ENCODE data around the gene KCNJ4.

KCNJ4 gene

GRCh38 chr22:38424525-38425080 lies 30.4 kb downstream of the KCNJ4 start:
- H3K27me3 ChIP-seq: no peaks in the 10 kb centered on the region
- no peak overlapping the region for H3K4me2 ChIP-seq

GRCh38 chr22:38423512-38424503 lies 31.2 kb downstream of the KCNJ4 start:
- Histone ChIP-seq H4K20me1 (no peaks in the 10 kb centered on the region), H3K4me3 (no peak overlapping the region), H3K27me3 (no peaks in the 10 kb centered on the region), H3K9ac (0 out of 2 replicates have a peak overlapping the region, but pooled peaks have one; percentile 4), H3K36me3 (0 out of 2 replicates have a peak, but pooled peaks cover 3% of the 10 kb centered on the region), H3K4me1 (peaks cover 22% of the 10 kb centered on the region), H3K9me3 (no peaks in the 10 kb centered on the region), H3K27ac (no peak overlapping the region), H3K4me2 (0 out of 2 replicates have a peak overlapping the region, but pooled peaks have one; percentile 2)
- TF ChIP-seq Cebpa-rat (IDR thresholded peaks at IDR 0.05): no peak

More at GRCh38 chr22:38424525-38425080, 30.4 kb downstream of the KCNJ4 start:
- peaks cover 18% of the 10 kb centered on the region for H3K4me1 ChIP-seq
- no peaks in the 10 kb centered on the region for H4K20me1 ChIP-seq
- no peaks in the 10 kb centered on the region for H3K9me3 ChIP-seq
- H3K4me3 ChIP-seq: no peak overlapping the region
- H3K9ac ChIP-seq: no peak overlapping the region
- no peak overlapping the region for H3K27ac ChIP-seq
- no peak for TF ChIP-seq Cebpa-rat (IDR thresholded peaks at IDR 0.05)
- H3K36me3 ChIP-seq: 0 out of 2 replicates have a peak, but pooled peaks cover 3% of the 10 kb centered on the region

- no peaks in the 10 kb centered on the region for H3K9me3 ChIP-seq
- no peak for TF ChIP-seq Cebpa-rat (IDR thresholded peaks at IDR 0.05)
- 0 out of 2 replicates have a peak, but pooled peaks cover 3% of the 10 kb centered on the region for H3K36me3 ChIP-seq
- no peak overlapping the region for H3K4me3 ChIP-seq
- H3K27me3 ChIP-seq: no peaks in the 10 kb centered on the region
- H3K4me1 ChIP-seq: peaks cover 26% of the 10 kb centered on the region
- no peaks in the 10 kb centered on the region for H4K20me1 ChIP-seq
- 0 out of 2 replicates have a peak overlapping the region, but pooled peaks have one; percentile 2 for H3K4me2 ChIP-seq
- H3K9ac ChIP-seq: 0 out of 2 replicates have a peak overlapping the region, but pooled peaks have one; percentile 4
- no peak overlapping the region for H3K27ac ChIP-seq
Measured at GRCh38 chr22:38422611-38423511, 32.1 kb downstream of the KCNJ4 start.

- Histone ChIP-seq H3K27me3 (no peaks in the 10 kb centered on the region), H3K4me2 (no peak overlapping the region), H3K9ac (no peak overlapping the region), H3K4me3 (no peak overlapping the region), H3K36me3 (no peaks in the 10 kb centered on the region), H3K9me3 (no peaks in the 10 kb centered on the region), H3K27ac (no peak overlapping the region), H3K4me1 (peaks cover 38% of the 10 kb centered on the region), H4K20me1 (no peaks in the 10 kb centered on the region)
- no peak for TF ChIP-seq Cebpa-rat (IDR thresholded peaks at IDR 0.05)
Measured at GRCh38 chr22:38420734-38421133, 34.3 kb downstream of the KCNJ4 start.

GRCh38 chr22:38419858-38420160 lies 35.2 kb downstream of the KCNJ4 start:
- peaks cover 43% of the 10 kb centered on the region for H3K4me1 ChIP-seq
- no peak for TF ChIP-seq Cebpa-rat (IDR thresholded peaks at IDR 0.05)

GRCh38 chr22:38419121-38419857 lies 35.7 kb downstream of the KCNJ4 start:
- Histone ChIP-seq H3K4me1 (peaks cover 43% of the 10 kb centered on the region), H3K36me3 (no peaks in the 10 kb centered on the region), H3K9ac (peak overlapping the region; percentile 21; the same call in 1 of the 2 replicates), H3K4me3 (no peak overlapping the region), H3K9me3 (no peaks in the 10 kb centered on the region), H3K27ac (no peak overlapping the region), H3K4me2 (peak overlapping the region; percentile 42; the same call in 1 of the 2 replicates), H3K27me3 (no peaks in the 10 kb centered on the region), H4K20me1 (no peaks in the 10 kb centered on the region)
- no peak for TF ChIP-seq Cebpa-rat (IDR thresholded peaks at IDR 0.05)

More at GRCh38 chr22:38419858-38420160, 35.2 kb downstream of the KCNJ4 start:
- H4K20me1 ChIP-seq: no peaks in the 10 kb centered on the region
- no peak overlapping the region for H3K4me2 ChIP-seq
- no peaks in the 10 kb centered on the region for H3K27me3 ChIP-seq
- H3K36me3 ChIP-seq: no peaks in the 10 kb centered on the region
- no peak overlapping the region for H3K9ac ChIP-seq
- no peaks in the 10 kb centered on the region for H3K9me3 ChIP-seq
- no peak overlapping the region for H3K27ac ChIP-seq
- no peak overlapping the region for H3K4me3 ChIP-seq

GRCh38 chr22:38418589-38418988 lies 36.4 kb downstream of the KCNJ4 start:
- no peaks in the 10 kb centered on the region for H3K36me3 ChIP-seq
- no peaks in the 10 kb centered on the region for H3K9me3 ChIP-seq
- H3K4me2 ChIP-seq: peak overlapping the region; percentile 42; the same call in 1 of the 2 replicates
- H3K9ac ChIP-seq: peak overlapping the region; percentile 21; the same call in 1 of the 2 replicates
- H3K4me1 ChIP-seq: peaks cover 42% of the 10 kb centered on the region
- no peak for TF ChIP-seq Cebpa-rat (IDR thresholded peaks at IDR 0.05)
- no peak overlapping the region for H3K27ac ChIP-seq
- no peaks in the 10 kb centered on the region for H3K27me3 ChIP-seq
- H4K20me1 ChIP-seq: no peaks in the 10 kb centered on the region
- H3K4me3 ChIP-seq: no peak overlapping the region

- H3K9me3 ChIP-seq: no peaks in the 10 kb centered on the region
- TF ChIP-seq Cebpa-rat (IDR thresholded peaks at IDR 0.05): no peak
- peaks cover 30% of the 10 kb centered on the region for H3K4me1 ChIP-seq
- no peaks in the 10 kb centered on the region for H3K36me3 ChIP-seq
- no peak overlapping the region for H3K4me2 ChIP-seq
- no peak overlapping the region for H3K9ac ChIP-seq
- no peak overlapping the region for H3K4me3 ChIP-seq
- no peaks in the 10 kb centered on the region for H4K20me1 ChIP-seq
- H3K27ac ChIP-seq: no peak overlapping the region
- H3K27me3 ChIP-seq: no peaks in the 10 kb centered on the region
Measured at GRCh38 chr22:38417252-38418060, 37.5 kb downstream of the KCNJ4 start.
